ENCODE measurements around the gene SLC1A7.

- TF ChIP-seq CTCF (IDR thresholded peaks at IDR 0.05) (no peak), EZH2 (IDR thresholded peaks at IDR 0.05; ENCODE audit: borderline replicate concordance, insufficient read depth, low read depth, low read length, poor library complexity, severe bottlenecking) (no peak)
These were observed 24.5 kb upstream of the SLC1A7 start for GRCh38 chr1:53166912-53167311.
